Rectal smooth muscle tissue (tissue), 1 donor: ENCODE data around the gene MGAT5.

Experiments used
- H3K27ac ChIP-seq: one replicate; pipeline ENCODE4 v1.7.0; 2013; ENCODE audit warnings: low read depth, low read length, inconsistent platforms
- H3K27me3 ChIP-seq: one replicate; pipeline ENCODE4 v1.7.0; 2013; ENCODE audit warnings: low read length; ENCODE audit not compliant: control insufficient read depth, insufficient read depth
- H3K36me3 ChIP-seq: one replicate; pipeline ENCODE4 v1.7.0; 2013; ENCODE audit warnings: low read length; ENCODE audit not compliant: control insufficient read depth, insufficient read depth
- H3K4me1 ChIP-seq: one replicate; pipeline ENCODE4 v1.7.0; 2013; ENCODE audit warnings: low read length; ENCODE audit not compliant: control insufficient read depth, insufficient read depth
- H3K4me3 ChIP-seq: one replicate; pipeline ENCODE4 v1.7.0; 2013; ENCODE audit warnings: low read length
- H3K9ac ChIP-seq: one replicate; pipeline ENCODE4 v1.7.0; 2013; ENCODE audit warnings: low read length

The MGAT5 gene

GRCh38 chr2:134232868-134233727 lies 20.8 kb upstream of the MGAT5 start:
- Histone ChIP-seq H3K27ac (no peak overlapping the region), H3K4me3 (no peak overlapping the region), H3K36me3 (no peaks in the 10 kb centered on the region), H3K4me1 (no peaks in the 10 kb centered on the region), H3K9ac (no peak overlapping the region), H3K27me3 (no peaks in the 10 kb centered on the region)

GRCh38 chr2:134233728-134234136 lies 20.1 kb upstream of the MGAT5 start:
- Histone ChIP-seq H3K27ac (no peak overlapping the region), H3K4me1 (no peaks in the 10 kb centered on the region), H3K27me3 (no peaks in the 10 kb centered on the region), H3K9ac (no peak overlapping the region), H3K4me3 (no peak overlapping the region), H3K36me3 (no peaks in the 10 kb centered on the region)

- H3K36me3 ChIP-seq: no peaks in the 10 kb centered on the region
- no peak overlapping the region for H3K27ac ChIP-seq
- no peak overlapping the region for H3K4me3 ChIP-seq
- no peaks in the 10 kb centered on the region for H3K4me1 ChIP-seq
- no peak overlapping the region for H3K9ac ChIP-seq
- H3K27me3 ChIP-seq: no peaks in the 10 kb centered on the region
Measured at GRCh38 chr2:134234535-134234934, 19.3 kb upstream of the MGAT5 start.

GRCh38 chr2:134235510-134236144 lies 18.2 kb upstream of the MGAT5 start:
- H3K36me3 ChIP-seq: no peaks in the 10 kb centered on the region
- no peak overlapping the region for H3K9ac ChIP-seq
- no peak overlapping the region for H3K4me3 ChIP-seq
- no peak overlapping the region for H3K27ac ChIP-seq
- H3K4me1 ChIP-seq: no peaks in the 10 kb centered on the region
- no peaks in the 10 kb centered on the region for H3K27me3 ChIP-seq

- Histone ChIP-seq H3K27ac (no peak overlapping the region), H3K36me3 (no peaks in the 10 kb centered on the region), H3K27me3 (no peaks in the 10 kb centered on the region), H3K9ac (no peak overlapping the region), H3K4me1 (no peaks in the 10 kb centered on the region), H3K4me3 (no peak overlapping the region)
Measured at GRCh38 chr2:134238371-134238770, 15.5 kb upstream of the MGAT5 start.

GRCh38 chr2:134240061-134240460 lies 13.8 kb upstream of the MGAT5 start:
- H3K4me1 ChIP-seq: peaks cover 3% of the 10 kb centered on the region
- no peaks in the 10 kb centered on the region for H3K36me3 ChIP-seq
- H3K4me3 ChIP-seq: no peak overlapping the region
- no peaks in the 10 kb centered on the region for H3K27me3 ChIP-seq
- no peak overlapping the region for H3K9ac ChIP-seq
- no peak overlapping the region for H3K27ac ChIP-seq

- H3K27ac ChIP-seq: no peak overlapping the region
- no peak overlapping the region for H3K9ac ChIP-seq
- no peaks in the 10 kb centered on the region for H3K36me3 ChIP-seq
- H3K4me3 ChIP-seq: no peak overlapping the region
- no peaks in the 10 kb centered on the region for H3K27me3 ChIP-seq
- peaks cover 3% of the 10 kb centered on the region for H3K4me1 ChIP-seq
Measured at GRCh38 chr2:134241911-134242310, 12.0 kb upstream of the MGAT5 start.

GRCh38 chr2:134243244-134243643 lies 10.6 kb upstream of the MGAT5 start:
- Histone ChIP-seq H3K27me3 (no peaks in the 10 kb centered on the region), H3K9ac (no peak overlapping the region), H3K4me1 (peaks cover 3% of the 10 kb centered on the region), H3K36me3 (no peaks in the 10 kb centered on the region), H3K27ac (no peak overlapping the region), H3K4me3 (no peak overlapping the region)

GRCh38 chr2:134244086-134244485 lies 9.8 kb upstream of the MGAT5 start:
- H3K4me1 ChIP-seq: peaks cover 3% of the 10 kb centered on the region
- H3K36me3 ChIP-seq: no peaks in the 10 kb centered on the region
- H3K27me3 ChIP-seq: no peaks in the 10 kb centered on the region
- no peak overlapping the region for H3K4me3 ChIP-seq
- H3K27ac ChIP-seq: no peak overlapping the region
- no peak overlapping the region for H3K9ac ChIP-seq

GRCh38 chr2:134244587-134244986 lies 9.3 kb upstream of the MGAT5 start:
- Histone ChIP-seq H3K9ac (no peak overlapping the region), H3K27me3 (no peaks in the 10 kb centered on the region), H3K4me3 (no peak overlapping the region), H3K36me3 (no peaks in the 10 kb centered on the region), H3K27ac (no peak overlapping the region), H3K4me1 (peaks cover 3% of the 10 kb centered on the region)

GRCh38 chr2:134245340-134245984 lies 8.4 kb upstream of the MGAT5 start:
- Histone ChIP-seq H3K27ac (no peak overlapping the region), H3K4me3 (no peak overlapping the region), H3K9ac (no peak overlapping the region), H3K36me3 (no peaks in the 10 kb centered on the region), H3K4me1 (peaks cover 3% of the 10 kb centered on the region), H3K27me3 (no peaks in the 10 kb centered on the region)

- Histone ChIP-seq H3K27me3 (no peaks in the 10 kb centered on the region), H3K9ac (no peak overlapping the region), H3K27ac (no peak overlapping the region), H3K36me3 (no peaks in the 10 kb centered on the region), H3K4me3 (no peak overlapping the region), H3K4me1 (peaks cover 3% of the 10 kb centered on the region)
Measured at GRCh38 chr2:134246154-134246874, 7.6 kb upstream of the MGAT5 start.
